Measurements from ENCODE around the gene PLOD2.

Gene PLOD2

GRCh38 chr3:146047485-146047884 lies 113.5 kb downstream of the PLOD2 start:
- DNase-seq (ENCODE audit: low spot score) = no peak

- no peak for DNase-seq (ENCODE audit: low spot score)
These were observed 116.9 kb downstream of the PLOD2 start for GRCh38 chr3:146044046-146044445.

- no peak for DNase-seq (ENCODE audit: low spot score)
These were observed 120.4 kb downstream of the PLOD2 start for GRCh38 chr3:146040630-146041029.

- no peak for DNase-seq (ENCODE audit: low spot score)
These were observed 123.3 kb downstream of the PLOD2 start for GRCh38 chr3:146037697-146038096.

- DNase-seq (ENCODE audit: low spot score) = no peak
These were observed 124.7 kb downstream of the PLOD2 start for GRCh38 chr3:146036281-146036680.

GRCh38 chr3:146035366-146035765 lies 125.6 kb downstream of the PLOD2 start:
- DNase-seq (ENCODE audit: low spot score) = no peak

GRCh38 chr3:146033950-146034349 lies 127.0 kb downstream of the PLOD2 start:
- DNase-seq (ENCODE audit: low spot score) = no peak

GRCh38 chr3:146026547-146026946 lies 134.4 kb downstream of the PLOD2 start:
- DNase-seq (ENCODE audit: low spot score) = no peak

- DNase-seq (ENCODE audit: low spot score) = no peak
These were observed 136.7 kb downstream of the PLOD2 start for GRCh38 chr3:146024260-146024659.

GRCh38 chr3:146020969-146021368 lies 140.0 kb downstream of the PLOD2 start:
- no peak for DNase-seq (ENCODE audit: low spot score)

GRCh38 chr3:146019508-146019907 lies 141.5 kb downstream of the PLOD2 start:
- DNase-seq (ENCODE audit: low spot score) = no peak

Data from SK-N-DZ (cell line).